ENCODE results near the gene DCX. TPM values are rescaled to one million over a fixed set of nuclear protein-coding genes. Genes with fewer than 3 reads are reported as not detected.

DCX gene
- total and polyA plus RNA-seq, 2 experiments from 2014 or later: 0.66 to 3.0 TPM

DNA sequence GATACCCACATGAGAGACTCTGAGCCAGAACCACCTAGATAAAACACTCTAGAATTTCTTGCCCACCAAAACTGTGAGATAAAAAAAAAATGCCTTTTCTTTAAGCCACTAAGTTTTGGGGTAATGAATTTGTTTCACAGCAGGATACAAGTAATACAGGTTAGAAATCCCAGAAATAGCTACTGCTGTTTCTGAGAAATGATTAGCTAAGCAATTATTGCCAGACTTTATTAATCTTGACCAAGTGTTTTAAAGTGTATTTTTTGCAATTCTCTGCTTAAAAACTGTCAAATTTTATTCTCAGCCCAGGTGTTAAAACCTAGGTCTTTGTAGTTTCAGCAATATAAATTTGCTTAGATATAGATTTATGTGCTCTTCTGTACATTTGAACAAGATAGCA lies 83.1 kb downstream of the DCX start:
- Histone ChIP-seq H3F3A (replicated peaks; ENCODE audit: low read depth) (no peaks in the 10 kb centered on the region), H3K27ac (ENCODE audit: low read depth) (no peak overlapping the region), H3K27me3 (ENCODE audit: insufficient read depth) (no peaks in the 10 kb centered on the region), H3K4me3 (no peak overlapping the region), H4K20me1 (replicated peaks; ENCODE audit: insufficient read depth) (no peaks in the 10 kb centered on the region), H3K4me2 (no peak overlapping the region), H2AFZ (no peak overlapping the region), H3K9me2 (ENCODE audit: insufficient read depth) (no peaks in the 10 kb centered on the region), H3K36me3 (ENCODE audit: insufficient read depth) (no peaks in the 10 kb centered on the region), H3K79me2 (replicated peaks; ENCODE audit: insufficient read depth) (no peaks in the 10 kb centered on the region), H3K4me1 (ENCODE audit: insufficient read depth) (peaks cover 10% of the 10 kb centered on the region; the same call in 1 of the 2 replicates)
- DNase-seq (ENCODE audit: low spot score) (no peak), ATAC-seq (no peak)
- H3K4me3 Mint-ChIP-seq: no peak overlapping the region
- peaks cover 8% of the 10 kb centered on the region; the same call in 2 of the 3 replicates for H3K4me1 Mint-ChIP-seq
- no peaks in the 10 kb centered on the region; the same call in 2 of the 3 replicates for H3K36me3 Mint-ChIP-seq (ENCODE audit: low read depth)
- H3K9me3 Mint-ChIP-seq: peaks cover 2% of the 10 kb centered on the region; the same call in 1 of the 3 replicates
- no peak overlapping the region for H3K27ac Mint-ChIP-seq
- TF ChIP-seq, protein P1, sequence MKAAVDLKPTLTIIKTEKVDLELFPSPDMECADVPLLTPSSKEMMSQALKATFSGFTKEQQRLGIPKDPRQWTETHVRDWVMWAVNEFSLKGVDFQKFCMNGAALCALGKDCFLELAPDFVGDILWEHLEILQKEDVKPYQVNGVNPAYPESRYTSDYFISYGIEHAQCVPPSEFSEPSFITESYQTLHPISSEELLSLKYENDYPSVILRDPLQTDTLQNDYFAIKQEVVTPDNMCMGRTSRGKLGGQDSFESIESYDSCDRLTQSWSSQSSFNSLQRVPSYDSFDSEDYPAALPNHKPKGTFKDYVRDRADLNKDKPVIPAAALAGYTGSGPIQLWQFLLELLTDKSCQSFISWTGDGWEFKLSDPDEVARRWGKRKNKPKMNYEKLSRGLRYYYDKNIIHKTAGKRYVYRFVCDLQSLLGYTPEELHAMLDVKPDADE (IDR thresholded peaks at IDR 0.05): no peak
- TF ChIP-seq NANOG (IDR thresholded peaks at IDR 0.05; ENCODE audit: borderline replicate concordance): no peak
- no peak for TF ChIP-seq EZH2 (IDR thresholded peaks at IDR 0.05; ENCODE audit: low read depth, unreplicated experiment)
- TF ChIP-seq, protein P2, sequence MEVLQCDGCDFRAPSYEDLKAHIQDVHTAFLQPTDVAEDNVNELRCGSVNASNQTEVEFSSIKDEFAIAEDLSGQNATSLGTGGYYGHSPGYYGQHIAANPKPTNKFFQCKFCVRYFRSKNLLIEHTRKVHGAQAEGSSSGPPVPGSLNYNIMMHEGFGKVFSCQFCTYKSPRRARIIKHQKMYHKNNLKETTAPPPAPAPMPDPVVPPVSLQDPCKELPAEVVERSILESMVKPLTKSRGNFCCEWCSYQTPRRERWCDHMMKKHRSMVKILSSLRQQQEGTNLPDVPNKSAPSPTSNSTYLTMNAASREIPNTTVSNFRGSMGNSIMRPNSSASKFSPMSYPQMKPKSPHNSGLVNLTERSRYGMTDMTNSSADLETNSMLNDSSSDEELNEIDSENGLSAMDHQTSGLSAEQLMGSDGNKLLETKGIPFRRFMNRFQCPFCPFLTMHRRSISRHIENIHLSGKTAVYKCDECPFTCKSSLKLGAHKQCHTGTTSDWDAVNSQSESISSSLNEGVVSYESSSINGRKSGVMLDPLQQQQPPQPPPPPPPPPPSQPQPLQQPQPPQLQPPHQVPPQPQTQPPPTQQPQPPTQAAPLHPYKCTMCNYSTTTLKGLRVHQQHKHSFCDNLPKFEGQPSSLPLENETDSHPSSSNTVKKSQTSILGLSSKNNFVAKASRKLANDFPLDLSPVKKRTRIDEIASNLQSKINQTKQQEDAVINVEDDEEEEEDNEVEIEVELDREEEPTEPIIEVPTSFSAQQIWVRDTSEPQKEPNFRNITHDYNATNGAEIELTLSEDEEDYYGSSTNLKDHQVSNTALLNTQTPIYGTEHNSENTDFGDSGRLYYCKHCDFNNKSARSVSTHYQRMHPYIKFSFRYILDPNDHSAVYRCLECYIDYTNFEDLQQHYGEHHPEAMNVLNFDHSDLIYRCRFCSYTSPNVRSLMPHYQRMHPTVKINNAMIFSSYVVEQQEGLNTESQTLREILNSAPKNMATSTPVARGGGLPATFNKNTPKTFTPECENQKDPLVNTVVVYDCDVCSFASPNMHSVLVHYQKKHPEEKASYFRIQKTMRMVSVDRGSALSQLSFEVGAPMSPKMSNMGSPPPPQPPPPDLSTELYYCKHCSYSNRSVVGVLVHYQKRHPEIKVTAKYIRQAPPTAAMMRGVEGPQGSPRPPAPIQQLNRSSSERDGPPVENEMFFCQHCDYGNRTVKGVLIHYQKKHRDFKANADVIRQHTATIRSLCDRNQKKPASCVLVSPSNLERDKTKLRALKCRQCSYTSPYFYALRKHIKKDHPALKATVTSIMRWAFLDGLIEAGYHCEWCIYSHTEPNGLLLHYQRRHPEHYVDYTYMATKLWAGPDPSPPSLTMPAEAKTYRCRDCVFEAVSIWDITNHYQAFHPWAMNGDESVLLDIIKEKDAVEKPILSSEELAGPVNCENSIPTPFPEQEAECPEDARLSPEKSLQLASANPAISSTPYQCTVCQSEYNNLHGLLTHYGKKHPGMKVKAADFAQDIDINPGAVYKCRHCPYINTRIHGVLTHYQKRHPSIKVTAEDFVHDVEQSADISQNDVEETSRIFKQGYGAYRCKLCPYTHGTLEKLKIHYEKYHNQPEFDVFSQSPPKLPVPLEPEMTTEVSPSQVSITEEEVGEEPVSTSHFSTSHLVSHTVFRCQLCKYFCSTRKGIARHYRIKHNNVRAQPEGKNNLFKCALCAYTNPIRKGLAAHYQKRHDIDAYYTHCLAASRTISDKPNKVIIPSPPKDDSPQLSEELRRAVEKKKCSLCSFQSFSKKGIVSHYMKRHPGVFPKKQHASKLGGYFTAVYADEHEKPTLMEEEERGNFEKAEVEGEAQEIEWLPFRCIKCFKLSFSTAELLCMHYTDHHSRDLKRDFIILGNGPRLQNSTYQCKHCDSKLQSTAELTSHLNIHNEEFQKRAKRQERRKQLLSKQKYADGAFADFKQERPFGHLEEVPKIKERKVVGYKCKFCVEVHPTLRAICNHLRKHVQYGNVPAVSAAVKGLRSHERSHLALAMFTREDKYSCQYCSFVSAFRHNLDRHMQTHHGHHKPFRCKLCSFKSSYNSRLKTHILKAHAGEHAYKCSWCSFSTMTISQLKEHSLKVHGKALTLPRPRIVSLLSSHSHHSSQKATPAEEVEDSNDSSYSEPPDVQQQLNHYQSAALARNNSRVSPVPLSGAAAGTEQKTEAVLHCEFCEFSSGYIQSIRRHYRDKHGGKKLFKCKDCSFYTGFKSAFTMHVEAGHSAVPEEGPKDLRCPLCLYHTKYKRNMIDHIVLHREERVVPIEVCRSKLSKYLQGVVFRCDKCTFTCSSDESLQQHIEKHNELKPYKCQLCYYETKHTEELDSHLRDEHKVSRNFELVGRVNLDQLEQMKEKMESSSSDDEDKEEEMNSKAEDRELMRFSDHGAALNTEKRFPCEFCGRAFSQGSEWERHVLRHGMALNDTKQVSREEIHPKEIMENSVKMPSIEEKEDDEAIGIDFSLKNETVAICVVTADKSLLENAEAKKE (CRISPR knock-in tag; IDR thresholded peaks at IDR 0.05): no peak
- TF ChIP-seq EZH2phosphoT487 (IDR thresholded peaks at IDR 0.05; ENCODE audit: unreplicated experiment): no peak
- no peak for TF ChIP-seq POLR2AphosphoS5 (IDR thresholded peaks at IDR 0.05; ENCODE audit: low read depth)
- TF ChIP-seq JUNB (IDR thresholded peaks at IDR 0.05; ENCODE audit: unreplicated experiment): no peak
- TF ChIP-seq ZNF331 (CRISPR knock-in tag; IDR thresholded peaks at IDR 0.05; ENCODE audit: low read depth): no peak
- TF ChIP-seq, protein P3, sequence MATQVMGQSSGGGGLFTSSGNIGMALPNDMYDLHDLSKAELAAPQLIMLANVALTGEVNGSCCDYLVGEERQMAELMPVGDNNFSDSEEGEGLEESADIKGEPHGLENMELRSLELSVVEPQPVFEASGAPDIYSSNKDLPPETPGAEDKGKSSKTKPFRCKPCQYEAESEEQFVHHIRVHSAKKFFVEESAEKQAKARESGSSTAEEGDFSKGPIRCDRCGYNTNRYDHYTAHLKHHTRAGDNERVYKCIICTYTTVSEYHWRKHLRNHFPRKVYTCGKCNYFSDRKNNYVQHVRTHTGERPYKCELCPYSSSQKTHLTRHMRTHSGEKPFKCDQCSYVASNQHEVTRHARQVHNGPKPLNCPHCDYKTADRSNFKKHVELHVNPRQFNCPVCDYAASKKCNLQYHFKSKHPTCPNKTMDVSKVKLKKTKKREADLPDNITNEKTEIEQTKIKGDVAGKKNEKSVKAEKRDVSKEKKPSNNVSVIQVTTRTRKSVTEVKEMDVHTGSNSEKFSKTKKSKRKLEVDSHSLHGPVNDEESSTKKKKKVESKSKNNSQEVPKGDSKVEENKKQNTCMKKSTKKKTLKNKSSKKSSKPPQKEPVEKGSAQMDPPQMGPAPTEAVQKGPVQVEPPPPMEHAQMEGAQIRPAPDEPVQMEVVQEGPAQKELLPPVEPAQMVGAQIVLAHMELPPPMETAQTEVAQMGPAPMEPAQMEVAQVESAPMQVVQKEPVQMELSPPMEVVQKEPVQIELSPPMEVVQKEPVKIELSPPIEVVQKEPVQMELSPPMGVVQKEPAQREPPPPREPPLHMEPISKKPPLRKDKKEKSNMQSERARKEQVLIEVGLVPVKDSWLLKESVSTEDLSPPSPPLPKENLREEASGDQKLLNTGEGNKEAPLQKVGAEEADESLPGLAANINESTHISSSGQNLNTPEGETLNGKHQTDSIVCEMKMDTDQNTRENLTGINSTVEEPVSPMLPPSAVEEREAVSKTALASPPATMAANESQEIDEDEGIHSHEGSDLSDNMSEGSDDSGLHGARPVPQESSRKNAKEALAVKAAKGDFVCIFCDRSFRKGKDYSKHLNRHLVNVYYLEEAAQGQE (IDR thresholded peaks at IDR 0.05; ENCODE audit: unreplicated experiment): no peak
- TF ChIP-seq ZNF114 (CRISPR knock-in tag; IDR thresholded peaks at IDR 0.05): no peak
- H3K27me3 Mint-ChIP-seq (ENCODE audit: insufficient read depth, low read depth, poor library complexity): no peaks in the 10 kb centered on the region

Data from GM23338 (cell line).